ENCODE measurements around the gene RBFOX2.

Gene RBFOX2

DNA sequence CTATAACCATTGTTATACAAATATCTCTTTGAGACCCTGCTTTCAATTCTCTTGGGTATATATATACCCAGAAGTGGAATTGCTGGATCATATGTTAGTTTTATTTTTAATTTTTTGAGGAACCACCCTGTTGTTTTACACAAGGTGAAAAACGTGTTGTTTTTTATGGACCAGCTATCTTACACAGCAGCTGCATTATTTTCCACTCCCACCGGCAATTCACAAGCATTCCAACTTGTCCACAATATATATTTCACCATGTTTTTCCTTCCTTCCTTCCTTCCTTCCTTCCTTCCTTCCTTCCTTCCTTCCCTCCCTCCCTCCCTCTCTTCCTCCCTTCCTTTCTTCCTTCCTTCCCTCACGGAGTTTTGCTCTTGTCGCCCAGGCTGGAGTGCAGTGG lies 317.3 kb downstream of the RBFOX2 start:
- Histone ChIP-seq H2AFZ (ENCODE audit: low read length) (no peak overlapping the region), H3K4me1 (ENCODE audit: insufficient read depth, low read length, severe bottlenecking) (no peaks in the 10 kb centered on the region), H3F3A (ENCODE audit: insufficient read depth, low read length) (no peaks in the 10 kb centered on the region), H3K36me3 (ENCODE audit: insufficient read depth, low read length) (no peaks in the 10 kb centered on the region), H3K9me2 (ENCODE audit: low read depth, low read length) (no peaks in the 10 kb centered on the region), H3K9ac (ENCODE audit: low read length) (no peak overlapping the region), H3K27me3 (ENCODE audit: insufficient read depth, low read length) (no peaks in the 10 kb centered on the region), H3K4me3 (ENCODE audit: low read depth, low read length, poor library complexity, severe bottlenecking) (no peak overlapping the region), H3K4me2 (ENCODE audit: low read length) (no peak overlapping the region), H4K20me1 (ENCODE audit: insufficient read depth, low read length) (no peaks in the 10 kb centered on the region), H3K79me2 (ENCODE audit: insufficient read depth, low read length) (no peaks in the 10 kb centered on the region), H3K27ac (ENCODE audit: low read depth, low read length, poor library complexity, severe bottlenecking) (no peak overlapping the region), H3K9me3 (ENCODE audit: low read length) (no peaks in the 10 kb centered on the region)
- TF ChIP-seq, protein P1, sequence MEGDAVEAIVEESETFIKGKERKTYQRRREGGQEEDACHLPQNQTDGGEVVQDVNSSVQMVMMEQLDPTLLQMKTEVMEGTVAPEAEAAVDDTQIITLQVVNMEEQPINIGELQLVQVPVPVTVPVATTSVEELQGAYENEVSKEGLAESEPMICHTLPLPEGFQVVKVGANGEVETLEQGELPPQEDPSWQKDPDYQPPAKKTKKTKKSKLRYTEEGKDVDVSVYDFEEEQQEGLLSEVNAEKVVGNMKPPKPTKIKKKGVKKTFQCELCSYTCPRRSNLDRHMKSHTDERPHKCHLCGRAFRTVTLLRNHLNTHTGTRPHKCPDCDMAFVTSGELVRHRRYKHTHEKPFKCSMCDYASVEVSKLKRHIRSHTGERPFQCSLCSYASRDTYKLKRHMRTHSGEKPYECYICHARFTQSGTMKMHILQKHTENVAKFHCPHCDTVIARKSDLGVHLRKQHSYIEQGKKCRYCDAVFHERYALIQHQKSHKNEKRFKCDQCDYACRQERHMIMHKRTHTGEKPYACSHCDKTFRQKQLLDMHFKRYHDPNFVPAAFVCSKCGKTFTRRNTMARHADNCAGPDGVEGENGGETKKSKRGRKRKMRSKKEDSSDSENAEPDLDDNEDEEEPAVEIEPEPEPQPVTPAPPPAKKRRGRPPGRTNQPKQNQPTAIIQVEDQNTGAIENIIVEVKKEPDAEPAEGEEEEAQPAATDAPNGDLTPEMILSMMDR (IDR thresholded peaks at IDR 0.05; ENCODE audit: low read length), result no peak
- TF ChIP-seq EZH2 (IDR thresholded peaks at IDR 0.05; ENCODE audit: borderline replicate concordance, low read length), result no peak

DNA sequence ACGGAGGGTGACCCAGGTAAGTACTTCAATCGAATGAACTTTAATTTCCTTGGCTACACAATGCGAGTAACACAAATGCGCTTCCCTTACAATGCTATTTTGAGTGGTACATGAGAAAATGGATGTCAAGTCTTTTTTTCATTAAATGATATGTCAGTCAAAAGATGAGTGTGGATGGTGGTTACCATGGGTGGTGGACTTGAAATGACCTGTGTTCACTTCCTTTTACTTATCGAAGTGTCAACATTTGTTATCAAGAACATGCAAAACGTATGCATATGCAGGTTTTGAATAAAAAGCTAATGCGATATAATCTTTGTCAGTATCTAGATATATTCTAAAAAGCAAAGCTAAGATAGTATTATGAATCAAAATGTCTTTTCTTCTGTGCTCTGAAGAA lies 319.7 kb downstream of the RBFOX2 start:
- H3K4me3 ChIP-seq (ENCODE audit: low read depth, low read length, poor library complexity, severe bottlenecking), result no peak overlapping the region
- H3K9ac ChIP-seq (ENCODE audit: low read length), result no peak overlapping the region
- no peaks in the 10 kb centered on the region for H3K4me1 ChIP-seq (ENCODE audit: insufficient read depth, low read length, severe bottlenecking)
- no peaks in the 10 kb centered on the region for H3F3A ChIP-seq (ENCODE audit: insufficient read depth, low read length)
- no peak overlapping the region for H3K4me2 ChIP-seq (ENCODE audit: low read length)
- H3K9me2 ChIP-seq (ENCODE audit: low read depth, low read length), result no peaks in the 10 kb centered on the region
- no peak for TF ChIP-seq EZH2 (IDR thresholded peaks at IDR 0.05; ENCODE audit: borderline replicate concordance, low read length)
- TF ChIP-seq, protein P1 (IDR thresholded peaks at IDR 0.05; ENCODE audit: low read length), result no peak
- no peaks in the 10 kb centered on the region for H3K9me3 ChIP-seq (ENCODE audit: low read length)
- no peaks in the 10 kb centered on the region for H3K36me3 ChIP-seq (ENCODE audit: insufficient read depth, low read length)
- H3K27ac ChIP-seq (ENCODE audit: low read depth, low read length, poor library complexity, severe bottlenecking), result no peak overlapping the region
- H3K27me3 ChIP-seq (ENCODE audit: insufficient read depth, low read length), result no peaks in the 10 kb centered on the region
- H3K79me2 ChIP-seq (ENCODE audit: insufficient read depth, low read length), result no peaks in the 10 kb centered on the region
- no peaks in the 10 kb centered on the region for H4K20me1 ChIP-seq (ENCODE audit: insufficient read depth, low read length)
- H2AFZ ChIP-seq (ENCODE audit: low read length), result no peak overlapping the region

DNA sequence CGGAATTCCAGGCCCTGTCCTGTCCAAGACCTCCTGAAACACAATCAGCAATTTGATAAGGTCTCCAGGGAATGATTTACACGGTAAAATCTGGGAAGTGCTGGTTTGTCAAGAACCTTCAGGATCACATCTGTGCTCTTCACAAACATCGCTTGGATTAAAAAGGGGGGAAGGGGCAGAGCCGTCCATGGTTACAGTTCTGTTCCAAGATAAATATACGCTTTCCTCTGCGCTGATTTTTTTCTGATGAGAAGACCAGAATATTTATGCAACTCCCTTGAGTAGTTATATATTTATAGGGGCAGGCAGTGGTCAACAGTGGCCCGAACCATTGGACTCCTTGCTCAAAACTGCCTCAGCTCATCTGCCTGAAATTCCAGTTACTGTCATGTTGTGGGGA lies 320.2 kb downstream of the RBFOX2 start:
- no peaks in the 10 kb centered on the region for H3K36me3 ChIP-seq (ENCODE audit: insufficient read depth, low read length)
- H3K27me3 ChIP-seq (ENCODE audit: insufficient read depth, low read length), result no peaks in the 10 kb centered on the region
- H4K20me1 ChIP-seq (ENCODE audit: insufficient read depth, low read length), result no peaks in the 10 kb centered on the region
- H3K79me2 ChIP-seq (ENCODE audit: insufficient read depth, low read length), result no peaks in the 10 kb centered on the region
- no peak overlapping the region for H3K4me2 ChIP-seq (ENCODE audit: low read length)
- H3K4me3 ChIP-seq (ENCODE audit: low read depth, low read length, poor library complexity, severe bottlenecking), result no peak overlapping the region
- no peaks in the 10 kb centered on the region for H3K4me1 ChIP-seq (ENCODE audit: insufficient read depth, low read length, severe bottlenecking)
- no peaks in the 10 kb centered on the region for H3F3A ChIP-seq (ENCODE audit: insufficient read depth, low read length)
- no peak overlapping the region for H3K27ac ChIP-seq (ENCODE audit: low read depth, low read length, poor library complexity, severe bottlenecking)
- no peaks in the 10 kb centered on the region for H3K9me2 ChIP-seq (ENCODE audit: low read depth, low read length)
- no peak overlapping the region for H3K9ac ChIP-seq (ENCODE audit: low read length)
- no peak overlapping the region for H2AFZ ChIP-seq (ENCODE audit: low read length)
- H3K9me3 ChIP-seq (ENCODE audit: low read length), result no peaks in the 10 kb centered on the region
- TF ChIP-seq EZH2 (IDR thresholded peaks at IDR 0.05; ENCODE audit: borderline replicate concordance, low read length), result no peak
- TF ChIP-seq, protein P1 (IDR thresholded peaks at IDR 0.05; ENCODE audit: low read length), result no peak

All from OCI-LY1 (cell line).